Stimulated activated CD4-positive, alpha-beta T cell treated with anti-CD3 and anti-CD28 coated beads, Interleukin-4, amount 100 ng/mL, for 4 hours (primary cell): ENCODE data around the gene ZRANB3.
"Not testable (repeated sequence)": the region's sequence is repeated elsewhere in the genome, so short reads cannot be mapped to it uniquely, and the experiment has no call there.

ENCODE experiments used
- DNase-seq, 2 experiments: peaks; one replicate each; pipeline ENCODE4 v3.0.0-alpha.2; 2020

ZRANB3 gene

DNA sequence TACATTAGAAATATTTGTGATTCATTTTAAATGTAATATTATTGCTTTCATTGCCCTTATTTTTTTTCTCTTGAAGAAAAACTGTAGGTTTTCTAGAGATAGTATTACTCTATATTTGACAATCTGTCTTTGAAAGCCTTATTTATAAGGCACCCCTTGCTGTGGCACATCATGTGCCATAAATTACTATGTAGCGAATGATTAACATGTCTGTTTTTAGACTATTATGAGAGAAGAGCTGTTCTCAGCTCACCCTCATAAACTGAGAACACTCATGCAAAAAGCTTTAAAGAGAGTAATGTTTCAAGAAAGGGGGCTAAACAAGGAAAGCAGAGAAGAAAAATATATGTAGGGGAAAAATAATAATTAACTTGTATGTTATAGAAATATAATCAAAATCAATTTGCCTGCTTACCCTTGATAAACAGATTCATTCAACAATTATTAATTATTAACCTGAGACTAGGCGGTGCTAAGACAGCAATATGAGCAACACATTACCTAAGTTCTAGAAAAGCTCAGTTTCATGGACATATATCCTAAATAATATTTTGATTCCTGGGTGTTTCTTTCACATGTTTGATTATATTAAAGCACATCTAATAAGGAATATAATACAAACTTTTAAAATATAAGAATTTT, 409.9 kb downstream of the ZRANB3 start:
- no peak for DNase-seq

DNA sequence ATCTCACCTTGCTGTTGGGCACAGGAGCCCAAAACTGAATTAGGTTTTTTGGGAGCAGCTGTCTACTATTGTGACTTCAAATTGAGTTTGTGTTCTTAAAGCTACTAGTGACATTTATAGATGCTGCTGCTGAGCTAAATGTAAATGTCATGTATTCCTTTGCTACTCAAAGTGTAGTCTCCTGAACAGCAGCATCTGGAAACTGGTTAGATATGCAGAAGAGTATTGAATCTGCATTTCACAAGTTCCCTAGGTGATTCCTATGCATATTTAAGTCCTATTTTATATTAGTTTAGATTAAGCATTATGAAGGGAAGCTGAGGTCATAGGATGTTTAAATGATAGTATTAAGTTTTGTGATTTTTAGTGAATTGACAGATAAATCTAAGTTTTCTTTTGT, 411.4 kb downstream of the ZRANB3 start:
- DNase-seq, result no peak

DNA sequence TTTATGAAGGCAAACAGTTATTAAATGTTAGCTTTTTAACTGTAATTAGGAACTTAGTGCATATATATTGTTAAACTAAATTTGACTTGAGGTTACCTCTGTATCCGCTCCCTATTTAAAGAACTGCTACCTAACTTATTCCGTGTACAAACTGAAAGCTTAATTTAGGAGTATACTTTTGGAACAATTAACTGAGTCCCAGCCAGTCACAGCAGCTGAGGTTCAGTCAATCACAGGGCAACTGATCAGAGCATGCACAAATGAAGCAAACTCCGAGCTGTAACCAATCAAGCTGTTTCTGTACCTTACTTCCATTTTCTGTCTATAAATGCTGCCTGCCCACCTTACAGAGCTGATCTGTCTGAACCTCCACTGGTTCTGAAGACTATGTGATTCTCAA, 417.7 kb downstream of the ZRANB3 start:
- no peak for DNase-seq

DNA sequence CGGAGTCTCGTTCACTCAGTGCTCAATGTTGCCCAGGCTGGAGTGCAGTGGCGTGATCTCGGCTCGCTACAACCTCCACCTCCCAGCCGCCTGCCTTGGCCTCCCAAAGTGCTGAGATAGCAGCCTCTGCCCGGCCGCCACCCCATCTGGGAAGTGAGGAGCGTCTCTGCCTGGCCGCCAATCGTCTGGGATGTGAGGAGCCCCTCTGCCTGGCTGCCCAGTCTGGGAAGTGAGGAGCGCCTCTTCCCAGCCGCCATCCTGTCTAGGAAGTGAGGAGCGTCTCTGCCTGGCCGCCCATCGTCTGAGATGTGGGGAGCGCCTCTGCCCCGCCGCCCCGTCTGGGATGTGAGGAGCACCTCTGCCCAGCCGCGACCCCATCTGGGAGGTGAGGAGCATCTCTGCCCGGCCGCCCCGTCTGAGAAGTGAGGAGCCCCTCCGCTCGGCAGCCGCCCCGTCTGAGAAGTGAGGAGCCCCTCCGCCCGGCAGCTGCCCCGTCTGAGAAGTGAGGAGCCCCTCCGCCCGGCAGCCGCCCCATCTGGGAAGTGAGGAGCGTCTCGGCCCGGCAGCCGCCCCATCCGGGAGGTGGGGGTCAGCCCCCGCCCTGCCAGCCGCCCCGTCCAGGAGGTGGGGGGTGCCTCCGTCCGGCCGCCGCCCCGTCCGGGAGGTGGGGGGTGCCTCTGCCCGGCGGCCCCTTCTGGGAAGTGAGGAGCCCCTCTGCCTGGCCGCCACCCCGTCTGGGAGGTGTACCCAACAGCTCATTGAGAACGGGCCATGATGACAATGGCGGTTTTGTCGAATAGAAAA, 425.3 kb downstream of the ZRANB3 start:
- not testable (repeated sequence) for DNase-seq

DNA sequence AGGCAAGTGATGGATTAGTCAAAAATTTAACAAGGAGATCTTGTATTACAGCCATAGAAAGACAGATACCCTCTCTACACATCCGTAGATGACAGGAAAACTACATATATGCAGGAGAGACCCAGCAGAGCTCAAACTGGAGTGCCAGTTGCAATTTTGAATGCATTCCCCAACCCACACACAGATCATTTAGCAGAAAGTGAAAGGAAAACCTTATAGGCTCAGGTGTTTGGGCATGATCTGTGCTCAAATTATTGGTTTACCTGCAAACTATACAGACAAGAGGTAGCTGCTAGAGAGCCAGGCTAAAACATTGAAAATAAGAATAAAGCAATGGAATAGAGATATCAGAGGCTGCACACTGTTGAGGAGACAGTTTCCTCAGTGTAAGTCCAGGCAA, 427.2 kb downstream of the ZRANB3 start:
- no peak for DNase-seq

DNA sequence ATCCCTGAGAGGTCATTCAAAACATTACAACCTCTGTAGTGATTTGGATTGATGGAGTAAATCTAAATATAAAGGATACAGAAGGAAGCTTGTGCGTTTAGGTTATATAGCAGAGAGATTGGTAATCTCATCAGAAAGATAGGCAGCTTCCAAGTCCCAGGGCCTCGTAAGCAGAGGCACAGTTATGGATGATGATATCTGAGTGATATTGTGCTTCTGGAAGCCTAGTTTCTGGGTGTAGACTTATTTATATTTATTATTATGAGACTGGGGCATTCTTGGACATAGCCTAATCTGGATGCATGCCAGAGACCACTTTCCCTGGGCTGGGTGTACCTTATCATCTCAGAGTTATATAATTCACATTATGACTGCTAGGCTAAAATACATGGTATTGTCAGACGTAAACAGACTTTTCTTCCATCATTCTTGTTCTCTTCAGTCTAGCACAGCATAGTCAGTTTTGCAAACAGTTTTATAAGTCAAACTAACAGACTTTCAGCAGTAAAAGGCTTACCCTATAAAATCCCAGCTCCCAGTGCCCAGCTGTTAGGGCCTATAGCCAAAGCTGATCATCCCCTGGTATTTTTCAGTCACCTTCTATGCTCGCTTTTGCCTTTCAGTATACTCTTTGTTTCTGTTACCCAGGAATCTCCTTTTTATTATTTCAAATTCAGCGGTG, 431.1 kb downstream of the ZRANB3 start:
- no peak for DNase-seq

DNA sequence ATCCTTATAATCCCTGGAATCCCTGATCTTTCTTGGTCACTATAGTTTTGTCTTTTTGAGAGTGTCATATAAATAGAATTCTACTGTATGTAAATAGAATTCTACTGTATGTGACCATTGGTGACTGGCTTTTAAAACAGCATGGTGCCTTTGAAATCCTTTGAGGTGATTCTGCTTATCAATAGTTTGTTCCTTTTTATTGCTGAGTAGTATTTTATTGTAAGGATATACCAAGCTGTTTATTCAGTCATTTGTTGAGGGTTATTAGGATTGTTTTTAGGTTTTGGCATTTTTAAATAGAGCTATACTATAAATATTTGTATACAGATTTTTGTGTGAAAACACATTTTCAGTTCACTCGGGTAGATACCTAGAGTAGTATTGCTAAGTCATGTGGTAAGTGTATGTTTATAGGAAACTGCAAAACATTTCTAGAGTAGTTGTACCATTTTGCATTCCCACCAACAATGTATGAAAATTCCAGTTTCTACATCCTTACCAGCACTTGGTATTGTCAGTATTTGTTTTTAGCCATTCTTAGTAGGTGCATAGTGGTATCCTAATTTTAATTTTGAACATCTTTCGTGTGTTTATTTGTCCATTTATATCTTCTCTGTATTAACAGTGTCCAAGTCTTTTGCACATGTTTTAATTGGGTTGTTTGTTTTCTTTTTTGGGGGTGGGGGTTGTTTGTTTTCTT, 433.3 kb downstream of the ZRANB3 start:
- DNase-seq, result no peak

DNA sequence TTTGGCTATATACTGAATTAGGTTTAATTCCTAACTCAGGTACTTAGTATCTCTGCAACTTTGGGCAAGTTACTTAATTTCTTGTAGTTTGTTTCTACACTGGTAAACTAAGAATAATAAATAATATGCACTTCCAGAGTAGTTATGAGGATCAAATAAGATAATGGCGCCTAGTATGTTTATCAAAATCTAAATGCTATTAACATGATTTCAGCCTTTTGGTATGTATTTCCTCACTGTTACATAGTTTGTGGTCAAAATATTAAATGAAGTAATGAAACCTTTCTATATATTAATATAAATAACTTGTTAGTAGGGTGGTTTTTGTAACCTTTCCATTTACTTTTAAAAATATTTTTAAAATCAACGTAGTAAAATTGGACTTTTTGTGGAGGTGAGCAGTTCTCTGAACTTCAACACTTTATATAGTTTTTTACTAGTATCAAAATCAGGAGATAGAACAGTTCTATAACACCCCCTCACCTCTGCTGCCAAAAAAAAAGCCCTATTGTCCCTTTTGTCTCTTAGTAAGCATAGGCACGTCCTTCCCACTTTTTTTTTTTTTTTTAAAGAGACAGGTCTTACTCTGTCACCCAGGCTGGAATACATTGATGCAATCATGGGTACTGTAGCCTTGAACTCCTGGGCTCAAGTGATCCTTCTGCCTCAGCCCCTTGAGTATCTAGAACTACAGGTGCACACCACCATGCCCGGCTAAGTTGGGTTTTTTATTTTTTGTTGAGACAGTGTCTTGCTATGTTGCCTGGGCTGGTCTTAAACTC, 434.2 kb downstream of the ZRANB3 start:
- DNase-seq, result no peak

DNA sequence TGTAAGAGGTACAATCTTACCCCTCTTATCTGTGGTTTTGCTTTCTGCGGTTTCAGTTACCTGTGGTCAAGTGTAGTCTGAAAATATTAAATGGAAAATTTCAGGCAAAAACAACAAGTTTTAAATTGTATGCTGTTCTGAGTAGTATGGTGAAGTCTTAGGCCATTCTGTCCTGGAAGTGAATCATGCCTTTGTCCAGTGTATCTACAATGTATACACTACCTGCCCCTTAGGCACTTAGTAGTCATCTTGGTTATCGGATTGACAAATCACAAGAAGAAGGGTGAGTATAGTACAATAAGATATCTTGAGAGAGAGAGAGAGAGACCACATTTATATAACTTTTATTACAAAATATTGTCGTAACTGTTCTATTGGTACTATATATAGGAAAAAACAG, 435.4 kb downstream of the ZRANB3 start:
- DNase-seq, result no peak

DNA sequence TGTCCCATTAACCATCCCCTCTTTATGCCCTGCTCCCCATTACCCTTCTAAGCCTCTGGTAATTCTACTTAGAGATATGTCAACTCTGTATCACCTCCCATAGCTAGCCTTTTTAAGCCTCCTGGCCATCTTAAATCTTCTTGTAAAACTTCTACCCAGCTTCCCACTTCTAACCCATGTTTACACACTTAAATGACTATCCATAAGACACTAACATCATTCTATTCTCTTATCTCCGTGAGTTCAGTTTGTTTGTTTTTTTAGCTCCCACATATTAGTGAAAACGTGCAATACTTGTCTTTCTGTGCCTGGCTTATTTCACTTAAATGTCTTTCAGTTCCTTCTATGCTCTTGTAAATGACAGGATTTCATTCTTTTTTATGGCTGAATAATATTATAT, 436.5 kb downstream of the ZRANB3 start:
- DNase-seq, result no peak

DNA sequence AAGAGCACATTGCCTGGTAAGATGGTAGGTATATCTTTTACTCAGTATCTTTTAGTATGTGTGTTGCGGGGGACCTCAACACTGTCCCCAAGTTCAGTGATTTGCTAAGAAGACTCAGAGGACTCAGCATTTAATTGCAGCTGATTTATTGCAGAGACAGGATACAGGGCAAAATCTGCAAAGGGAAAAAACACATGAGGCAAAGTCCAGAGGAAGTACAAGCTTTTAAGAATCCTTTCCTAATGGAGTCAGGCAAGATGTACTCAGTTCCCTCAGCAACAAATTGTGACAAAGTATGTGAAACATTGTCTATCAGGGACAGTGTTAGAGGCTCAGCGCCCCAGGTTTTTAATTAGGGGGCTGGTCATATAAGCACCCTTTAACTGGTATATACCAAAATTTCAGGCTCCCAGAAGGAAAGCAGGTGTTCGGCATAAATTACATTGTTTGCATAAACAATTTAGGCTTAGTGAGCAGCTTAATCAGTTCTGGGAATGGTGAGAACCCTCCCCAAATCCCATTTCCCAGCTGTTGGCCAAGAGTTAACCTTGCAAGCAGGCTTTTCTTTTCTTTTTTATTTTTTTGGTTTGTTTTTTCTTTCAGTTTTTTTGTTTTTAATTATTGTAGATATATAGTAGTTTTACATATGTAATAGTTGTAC, 437.2 kb downstream of the ZRANB3 start:
- no peak for DNase-seq

DNA sequence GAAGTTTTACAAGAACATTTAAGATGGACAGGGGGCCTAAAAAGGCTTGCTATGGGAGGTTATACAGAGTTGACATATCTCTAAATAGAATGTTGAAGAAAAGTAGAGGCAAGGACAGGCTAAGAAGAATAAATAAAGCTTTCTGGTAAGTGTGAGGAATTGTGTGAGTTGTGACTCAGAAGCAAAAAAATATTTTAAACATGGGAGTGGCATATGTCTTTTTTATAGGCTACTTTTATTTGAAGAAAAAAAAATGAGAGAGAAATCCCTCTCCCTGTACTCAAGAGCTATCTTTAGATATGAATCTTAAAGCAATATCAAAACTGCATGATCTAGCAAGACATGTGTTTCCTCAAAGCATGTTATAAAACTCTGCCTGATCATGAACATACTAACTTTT, 437.8 kb downstream of the ZRANB3 start:
- DNase-seq, result no peak

DNA sequence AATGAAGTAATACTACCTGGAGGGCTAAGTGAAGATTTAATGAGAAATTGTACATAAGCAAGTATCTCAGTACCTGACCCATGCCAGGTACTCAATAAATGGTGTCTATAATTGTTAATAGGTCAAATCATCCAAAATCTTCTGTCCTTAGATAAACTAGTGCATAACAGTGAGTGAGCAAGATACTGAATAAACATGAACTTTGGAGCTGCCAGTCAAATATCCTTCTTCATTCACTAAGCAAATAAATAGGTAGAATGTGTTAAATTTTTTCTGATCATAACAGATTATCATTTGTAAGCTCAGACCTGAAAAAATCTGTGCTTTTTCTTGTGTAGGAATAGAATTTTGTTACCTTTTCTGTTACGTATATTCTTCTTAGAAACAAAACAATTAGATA, 439.3 kb downstream of the ZRANB3 start:
- no peak for DNase-seq

DNA sequence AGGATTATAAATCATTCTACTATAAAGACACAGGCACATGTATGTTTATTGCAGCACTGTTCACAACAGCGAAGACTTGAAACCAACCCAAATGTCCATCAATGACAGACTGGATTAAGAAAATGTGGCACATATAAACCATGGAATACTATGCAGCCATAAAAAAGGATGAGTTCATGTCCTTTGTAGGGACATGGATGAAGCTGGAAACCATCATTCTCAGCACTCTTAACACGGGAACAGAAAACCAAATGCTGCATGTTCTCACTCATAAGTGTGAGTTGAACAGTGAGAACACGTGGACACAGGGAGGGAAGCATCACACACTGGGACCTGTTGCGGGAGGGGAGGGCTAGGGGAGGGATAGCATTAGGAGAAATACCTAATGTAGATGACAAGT, 441.4 kb downstream of the ZRANB3 start:
- not testable (repeated sequence) for DNase-seq
